ENCODE results near the gene SUSD1.

The SUSD1 gene

GRCh38 chr9:112081918-112082729 is 93.0 kb downstream of the SUSD1 start:
- no peaks in the 10 kb centered on the region for H4K20me1 ChIP-seq (ENCODE audit: insufficient read depth, low read length)
- no peak overlapping the region for H3K27ac ChIP-seq (ENCODE audit: low read length)
- no peak overlapping the region for H3K9ac ChIP-seq (ENCODE audit: low read depth, low read length)
- no peaks in the 10 kb centered on the region; the same call in 1 of the 2 replicates for H3K36me3 ChIP-seq (ENCODE audit: insufficient read depth, low read length)
- DNase-seq (no peak), ATAC-seq (ENCODE audit: insufficient read depth, low read depth) (no peak)
- peaks cover 2% of the 10 kb centered on the region for H3K9me3 ChIP-seq (ENCODE audit: insufficient read depth, low read length, severe bottlenecking)
- no peaks in the 10 kb centered on the region for H3K4me1 ChIP-seq (ENCODE audit: insufficient read depth, low read length)
- no peak for TF ChIP-seq EZH2 (IDR thresholded peaks at IDR 0.05; ENCODE audit: borderline replicate concordance, low read depth, low read length, severe bottlenecking)
- H3K27me3 ChIP-seq (ENCODE audit: insufficient read depth, low read length, poor library complexity) = no peaks in the 10 kb centered on the region
- H3K4me3 ChIP-seq (ENCODE audit: low read depth in 1 of 2, low read length in 2 of 2) = no peak overlapping the region
- H3K79me2 ChIP-seq (ENCODE audit: insufficient read depth, low read length) = no peaks in the 10 kb centered on the region
- no peak overlapping the region for H3K4me2 ChIP-seq (ENCODE audit: insufficient read depth, low read length)
- H2AFZ ChIP-seq (ENCODE audit: low read depth, low read length) = no peak overlapping the region

DNA sequence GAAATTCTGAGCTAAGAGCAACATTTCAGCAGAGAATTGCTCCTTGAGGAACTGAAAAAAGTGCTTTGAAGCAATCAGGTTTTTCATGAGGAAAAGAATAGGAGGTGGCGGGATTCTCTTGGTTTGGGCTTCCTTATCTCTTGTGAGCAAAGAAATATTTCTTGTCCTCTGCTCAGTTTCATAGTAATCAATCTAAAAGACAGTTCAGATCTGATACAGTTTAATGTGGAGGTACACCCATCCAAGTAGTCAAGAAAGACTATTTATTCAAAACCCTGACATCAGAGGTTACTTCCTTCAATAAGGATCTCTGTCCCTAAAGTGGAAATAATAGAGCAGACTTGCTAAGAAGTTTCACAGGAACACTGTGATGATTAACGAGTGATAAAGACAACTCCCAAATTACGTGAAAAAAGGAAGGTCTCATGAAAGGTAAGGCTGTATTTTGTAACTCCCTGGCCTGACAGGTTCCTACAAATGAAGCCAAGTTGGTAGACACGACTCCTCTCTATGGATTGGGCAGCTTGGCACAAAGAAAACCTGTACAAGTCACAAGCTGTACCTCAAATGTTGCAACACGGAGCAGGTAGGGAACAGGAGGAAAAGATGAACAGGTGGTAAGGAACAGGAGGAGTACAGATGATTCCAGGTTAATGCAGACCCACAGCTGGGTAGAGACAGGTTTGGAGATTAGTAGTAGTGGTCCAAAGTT is 94.1 kb downstream of the SUSD1 start:
- TF ChIP-seq, protein P1, sequence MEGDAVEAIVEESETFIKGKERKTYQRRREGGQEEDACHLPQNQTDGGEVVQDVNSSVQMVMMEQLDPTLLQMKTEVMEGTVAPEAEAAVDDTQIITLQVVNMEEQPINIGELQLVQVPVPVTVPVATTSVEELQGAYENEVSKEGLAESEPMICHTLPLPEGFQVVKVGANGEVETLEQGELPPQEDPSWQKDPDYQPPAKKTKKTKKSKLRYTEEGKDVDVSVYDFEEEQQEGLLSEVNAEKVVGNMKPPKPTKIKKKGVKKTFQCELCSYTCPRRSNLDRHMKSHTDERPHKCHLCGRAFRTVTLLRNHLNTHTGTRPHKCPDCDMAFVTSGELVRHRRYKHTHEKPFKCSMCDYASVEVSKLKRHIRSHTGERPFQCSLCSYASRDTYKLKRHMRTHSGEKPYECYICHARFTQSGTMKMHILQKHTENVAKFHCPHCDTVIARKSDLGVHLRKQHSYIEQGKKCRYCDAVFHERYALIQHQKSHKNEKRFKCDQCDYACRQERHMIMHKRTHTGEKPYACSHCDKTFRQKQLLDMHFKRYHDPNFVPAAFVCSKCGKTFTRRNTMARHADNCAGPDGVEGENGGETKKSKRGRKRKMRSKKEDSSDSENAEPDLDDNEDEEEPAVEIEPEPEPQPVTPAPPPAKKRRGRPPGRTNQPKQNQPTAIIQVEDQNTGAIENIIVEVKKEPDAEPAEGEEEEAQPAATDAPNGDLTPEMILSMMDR (IDR thresholded peaks at IDR 0.05; ENCODE audit: borderline replicate concordance, extremely low read depth, low read length, poor library complexity, severe bottlenecking) = no peak
- no peak for TF ChIP-seq EZH2 (IDR thresholded peaks at IDR 0.05; ENCODE audit: borderline replicate concordance, low read depth, low read length, severe bottlenecking)
- H3K9ac ChIP-seq (ENCODE audit: low read depth, low read length) = no peak overlapping the region
- H3K4me1 ChIP-seq (ENCODE audit: insufficient read depth, low read length) = no peaks in the 10 kb centered on the region
- no peaks in the 10 kb centered on the region for H3K27me3 ChIP-seq (ENCODE audit: insufficient read depth, low read length, poor library complexity)
- no peak overlapping the region for H3K4me3 ChIP-seq (ENCODE audit: low read depth in 1 of 2, low read length in 2 of 2)
- H4K20me1 ChIP-seq (ENCODE audit: insufficient read depth, low read length) = no peaks in the 10 kb centered on the region
- peaks cover 2% of the 10 kb centered on the region for H3K9me3 ChIP-seq (ENCODE audit: insufficient read depth, low read length, severe bottlenecking)
- no peak for DNase-seq
- no peak for ATAC-seq (ENCODE audit: insufficient read depth, low read depth)
- no peaks in the 10 kb centered on the region; the same call in 1 of the 2 replicates for H3K36me3 ChIP-seq (ENCODE audit: insufficient read depth, low read length)
- no peak overlapping the region for H2AFZ ChIP-seq (ENCODE audit: low read depth, low read length)
- H3K79me2 ChIP-seq (ENCODE audit: insufficient read depth, low read length) = no peaks in the 10 kb centered on the region
- H3K27ac ChIP-seq (ENCODE audit: low read length) = no peak overlapping the region
- H3K4me2 ChIP-seq (ENCODE audit: insufficient read depth, low read length) = no peak overlapping the region

- no peaks in the 10 kb centered on the region for H3K27me3 ChIP-seq (ENCODE audit: insufficient read depth, low read length, poor library complexity)
- ATAC-seq (ENCODE audit: insufficient read depth, low read depth) = no peak
- peaks cover 2% of the 10 kb centered on the region for H3K9me3 ChIP-seq (ENCODE audit: insufficient read depth, low read length, severe bottlenecking)
- no peak overlapping the region for H2AFZ ChIP-seq (ENCODE audit: low read depth, low read length)
- no peak for DNase-seq
- H3K9ac ChIP-seq (ENCODE audit: low read depth, low read length) = no peak overlapping the region
- H3K79me2 ChIP-seq (ENCODE audit: insufficient read depth, low read length) = no peaks in the 10 kb centered on the region
- H3K36me3 ChIP-seq (ENCODE audit: insufficient read depth, low read length) = no peaks in the 10 kb centered on the region
- peaks cover 9% of the 10 kb centered on the region for H3K4me1 ChIP-seq (ENCODE audit: insufficient read depth, low read length)
- TF ChIP-seq, protein P1 (IDR thresholded peaks at IDR 0.05; ENCODE audit: borderline replicate concordance, extremely low read depth, low read length, poor library complexity, severe bottlenecking) = no peak
- no peak for TF ChIP-seq EZH2 (IDR thresholded peaks at IDR 0.05; ENCODE audit: borderline replicate concordance, low read depth, low read length, severe bottlenecking)
- H3K4me3 ChIP-seq (ENCODE audit: low read depth in 1 of 2, low read length in 2 of 2) = no peak overlapping the region
- H3K27ac ChIP-seq (ENCODE audit: low read length) = no peak overlapping the region
- no peak overlapping the region for H3K4me2 ChIP-seq (ENCODE audit: insufficient read depth, low read length)
- H4K20me1 ChIP-seq (ENCODE audit: insufficient read depth, low read length) = no peaks in the 10 kb centered on the region
Measured at GRCh38 chr9:112078432-112078831, 96.7 kb downstream of the SUSD1 start.

- Histone ChIP-seq H2AFZ (ENCODE audit: low read depth, low read length) (no peak overlapping the region), H3K4me1 (ENCODE audit: insufficient read depth, low read length) (peaks cover 9% of the 10 kb centered on the region), H3K4me2 (ENCODE audit: insufficient read depth, low read length) (no peak overlapping the region), H3K27ac (ENCODE audit: low read length) (no peak overlapping the region), H4K20me1 (ENCODE audit: insufficient read depth, low read length) (no peaks in the 10 kb centered on the region), H3K4me3 (ENCODE audit: low read depth in 1 of 2, low read length in 2 of 2) (no peak overlapping the region), H3K79me2 (ENCODE audit: insufficient read depth, low read length) (no peaks in the 10 kb centered on the region), H3K9ac (ENCODE audit: low read depth, low read length) (no peak overlapping the region), H3K27me3 (ENCODE audit: insufficient read depth, low read length, poor library complexity) (no peaks in the 10 kb centered on the region), H3K9me3 (ENCODE audit: insufficient read depth, low read length, severe bottlenecking) (no peaks in the 10 kb centered on the region), H3K36me3 (ENCODE audit: insufficient read depth, low read length) (no peaks in the 10 kb centered on the region)
- ATAC-seq (ENCODE audit: insufficient read depth, low read depth) (no peak), DNase-seq (no peak)
- TF ChIP-seq EZH2 (IDR thresholded peaks at IDR 0.05; ENCODE audit: borderline replicate concordance, low read depth, low read length, severe bottlenecking) = no peak
- TF ChIP-seq, protein P1 (IDR thresholded peaks at IDR 0.05; ENCODE audit: borderline replicate concordance, extremely low read depth, low read length, poor library complexity, severe bottlenecking) = no peak
Measured at GRCh38 chr9:112076814-112077213, 98.3 kb downstream of the SUSD1 start.

Measured in DND-41 (cell line).